HG03342 (cell line): ENCODE data around the gene MED23.

ENCODE experiments used
- ATAC-seq: cut with Tn5 transposase; IDR thresholded peaks from one replicate; pipeline ENCODE4 v1.9.1; 2021; ENCODE audit warnings: mild to moderate bottlenecking, moderate library complexity; ENCODE audit not compliant: unreplicated experiment

The MED23 gene

GRCh38 chr6:131523988-131524673 is 103.9 kb downstream of the MED23 start:
- ATAC-seq = no peak
